Hepatocyte (in vitro differentiated cells): ENCODE results near the gene ATAD2B. TPM values are rescaled to one million over a fixed set of nuclear protein-coding genes. Genes with fewer than 3 reads are reported as not detected.

Source experiments
- DNase-seq: peaks from one replicate; pipeline ENCODE4 v3.0.0-alpha.2; 2016; ENCODE audit warnings: low spot score
- H2AFZ ChIP-seq: fragments of 200-600 bp; sonication (generic); 2 replicates; pipeline ENCODE4 v1.6.0; 2016; ENCODE audit warnings: antibody characterized with exemption, mild to moderate bottlenecking
- H3K27ac ChIP-seq: fragments of 200-600 bp; sonication (generic); 2 replicates; pipeline ENCODE4 v1.5.1; 2016; ENCODE audit warnings: mild to moderate bottlenecking
- H3K27me3 ChIP-seq: fragments of 200-600 bp; sonication (generic); 2 replicates; pipeline ENCODE4 v1.6.1; 2016
- H3K36me3 ChIP-seq: fragments of 200-600 bp; sonication (generic); replicated peaks from 2 replicates; pipeline ENCODE4 v1.5.1; 2016; ENCODE audit warnings: low read depth; ENCODE audit not compliant: insufficient read depth
- H3K4me1 ChIP-seq: fragments of 200-600 bp; sonication (generic); 2 replicates; pipeline ENCODE4 v1.5.1; 2016; ENCODE audit warnings: mild to moderate bottlenecking, moderate library complexity; ENCODE audit not compliant: insufficient read depth
- H3K4me2 ChIP-seq: fragments of 200-600 bp; sonication (generic); 2 replicates; pipeline ENCODE4 v1.6.0; 2016
- H3K4me3 ChIP-seq: fragments of 200-600 bp; sonication (generic); 2 replicates; pipeline ENCODE4 v1.5.1; 2016; ENCODE audit warnings: mild to moderate bottlenecking
- H3K79me2 ChIP-seq: fragments of 200-600 bp; sonication (generic); 2 replicates; pipeline ENCODE4 v1.6.0; 2017; ENCODE audit warnings: mild to moderate bottlenecking
- H3K9me2 ChIP-seq: fragments of 200-600 bp; sonication (generic); replicated peaks from 2 replicates; pipeline ENCODE4 v1.6.0; 2017; ENCODE audit warnings: mild to moderate bottlenecking; ENCODE audit not compliant: insufficient read depth
- H3K9me3 ChIP-seq: fragments of 200-600 bp; sonication (generic); 2 replicates; pipeline ENCODE4 v1.5.1; 2016; ENCODE audit warnings: low read depth, mild to moderate bottlenecking
- H4K20me1 ChIP-seq: fragments of 200-600 bp; sonication (generic); 2 replicates; pipeline ENCODE4 v1.6.0; 2016; ENCODE audit warnings: mild to moderate bottlenecking; ENCODE audit not compliant: insufficient read depth, poor library complexity, severe bottlenecking
- CTCF ChIP-seq: fragments of 200-600 bp; sonication (generic); IDR thresholded peaks from 2 replicates; pipeline ENCODE4 v1.5.1; 2016; ENCODE audit warnings: antibody characterized with exemption, mild to moderate bottlenecking; ENCODE audit not compliant: poor library complexity
- EZH2 ChIP-seq: fragments of 200-600 bp; sonication (generic); IDR thresholded peaks from 2 replicates; pipeline ENCODE4 v1.6.1; 2016; ENCODE audit warnings: antibody characterized with exemption, mild to moderate bottlenecking, borderline replicate concordance
- EZH2phosphoT487 ChIP-seq: fragments of 200-600 bp; sonication (generic); IDR thresholded peaks from one replicate; pipeline ENCODE4 v1.6.1; 2018; ENCODE audit warnings: antibody characterized with exemption, mild to moderate bottlenecking, low read depth, moderate library complexity; ENCODE audit not compliant: unreplicated experiment, severe bottlenecking
- WGBS: methylation state at CpG from one replicate; pipeline ENCODE4 v1.1.6; 2016; ENCODE audit warnings: low lambda C conversion rate; ENCODE audit errors: missing lambda C conversion rate; 5-methylcytosine and 5-hydroxymethylcytosine counted together
- polyA plus RNA-seq: library from polyadenylated mRNA; unstranded; fragments of >200 nt; fragmentation: Nextera tagmentation; extraction: Ambion mirVana; gene quantifications from 2 replicates; pipeline ENCODE4 v1.2.1, GENCODE V29; 2016
- total RNA-seq: library from RNA; depleted of rRNA; stranded (reverse); fragments of >200 nt; gene quantifications from 2 replicates; pipeline ENCODE4 v1.2.3, GENCODE V29; 2014

The ATAD2B gene
- total and polyA plus RNA-seq, 2 experiments from 2014 or later = 6.1 to 17.1 TPM

GRCh38 chr2:23823863-23824262, 103.1 kb downstream of the ATAD2B start:
- Histone ChIP-seq H3K4me3 (no peak overlapping the region), H3K27me3 (no peaks in the 10 kb centered on the region), H3K79me2 (no peaks in the 10 kb centered on the region), H3K36me3 (no peaks in the 10 kb centered on the region), H3K9me3 (no peaks in the 10 kb centered on the region), H3K27ac (no peak overlapping the region), H3K4me2 (no peak overlapping the region), H4K20me1 (no peaks in the 10 kb centered on the region), H3K4me1 (no peaks in the 10 kb centered on the region), H3K9me2 (no peaks in the 10 kb centered on the region), H2AFZ (no peak overlapping the region)
- no peak for TF ChIP-seq EZH2phosphoT487
- no peak for TF ChIP-seq EZH2
- no peak for TF ChIP-seq CTCF
- WGBS = 71% methylated on average over 4 of the region's 4 CpGs
- no peak for DNase-seq

GRCh38 chr2:23814963-23815362, 112.0 kb downstream of the ATAD2B start:
- Histone ChIP-seq H3K9me3 (no peaks in the 10 kb centered on the region), H3K79me2 (no peaks in the 10 kb centered on the region), H3K9me2 (no peaks in the 10 kb centered on the region), H3K36me3 (no peaks in the 10 kb centered on the region), H2AFZ (no peak overlapping the region), H3K4me1 (no peaks in the 10 kb centered on the region), H4K20me1 (no peaks in the 10 kb centered on the region), H3K27ac (no peak overlapping the region), H3K27me3 (no peaks in the 10 kb centered on the region), H3K4me2 (no peak overlapping the region), H3K4me3 (no peak overlapping the region)
- WGBS = 95% methylated on average over 2 of the region's 2 CpGs
- DNase-seq = no peak
- TF ChIP-seq CTCF (no peak), EZH2phosphoT487 (no peak), EZH2 (no peak)

GRCh38 chr2:23813438-23813837, 113.5 kb downstream of the ATAD2B start:
- Histone ChIP-seq H3K27me3 (no peaks in the 10 kb centered on the region), H2AFZ (no peak overlapping the region), H3K4me2 (no peak overlapping the region), H3K4me1 (no peaks in the 10 kb centered on the region), H3K9me3 (no peaks in the 10 kb centered on the region), H3K36me3 (no peaks in the 10 kb centered on the region), H3K27ac (no peak overlapping the region), H3K9me2 (no peaks in the 10 kb centered on the region), H3K4me3 (no peak overlapping the region), H4K20me1 (no peaks in the 10 kb centered on the region), H3K79me2 (no peaks in the 10 kb centered on the region)
- TF ChIP-seq EZH2 = no peak
- no peak for TF ChIP-seq CTCF
- TF ChIP-seq EZH2phosphoT487 = no peak
- DNase-seq = no peak
- WGBS = 95% methylated on average over 2 of the region's 2 CpGs

- Histone ChIP-seq H3K4me2 (no peak overlapping the region), H3K27ac (no peak overlapping the region), H3K4me3 (no peak overlapping the region), H3K36me3 (no peaks in the 10 kb centered on the region), H3K4me1 (no peaks in the 10 kb centered on the region), H2AFZ (no peak overlapping the region), H3K9me3 (no peaks in the 10 kb centered on the region), H4K20me1 (no peaks in the 10 kb centered on the region), H3K27me3 (no peaks in the 10 kb centered on the region), H3K79me2 (no peaks in the 10 kb centered on the region), H3K9me2 (no peaks in the 10 kb centered on the region)
- DNase-seq = no peak
- TF ChIP-seq CTCF (no peak), EZH2 (no peak), EZH2phosphoT487 (no peak)
- 100% methylated on average over 1 of the region's 1 CpG for WGBS
Observed at GRCh38 chr2:23809150-23809549, 117.8 kb downstream of the ATAD2B start.
